Prostate gland (tissue), 2 donors: ENCODE measurements around the gene METTL27.

Experiments
- CTCF ChIP-seq, 4 experiments: fragments of 200-600 bp in 2 of 4; fragments of 450-650 bp in 2 of 4; sonication (generic) in 2 of 4; IDR thresholded peaks; 1 replicate in 3 of 4; 2 replicates in 1 of 4; pipeline ENCODE4 v1.5.1; 2016 to 2019; ENCODE audit warnings: antibody characterized with exemption in 4 of 4, mild to moderate bottlenecking in 2 of 4, moderate library complexity in 2 of 4
- POLR2A ChIP-seq: fragments of 450-650 bp; IDR thresholded peaks from one replicate; pipeline ENCODE4 v1.6.1; 2016; ENCODE audit warnings: antibody characterized with exemption, mild to moderate bottlenecking

GRCh38 chr7:73870041-73870492 is 27.8 kb upstream of the METTL27 start:
- TF ChIP-seq CTCF (IDR thresholded peaks at IDR 0.05) = no peak
- TF ChIP-seq POLR2A = no peak
